Muscle layer of colon (tissue), 2 donors: ENCODE measurements around the gene FOXL3.

Experiments
- H3K27ac ChIP-seq: one replicate; pipeline ENCODE4 v1.7.0; 2013; ENCODE audit warnings: low read depth, mild to moderate bottlenecking, low read length, moderate library complexity
- H3K27me3 ChIP-seq, 2 donors: one replicate each; pipeline ENCODE4 v1.7.0; 2013; ENCODE audit warnings: low read length in 2 of 2, mild to moderate bottlenecking in 2 of 2; ENCODE audit not compliant: insufficient read depth in 2 of 2, control insufficient read depth in 1 of 2
- H3K36me3 ChIP-seq: one replicate; pipeline ENCODE4 v1.7.0; 2013; ENCODE audit warnings: mild to moderate bottlenecking, low read length; ENCODE audit not compliant: insufficient read depth
- H3K4me1 ChIP-seq: one replicate; pipeline ENCODE4 v1.7.0; 2013; ENCODE audit warnings: mild to moderate bottlenecking, low read length; ENCODE audit not compliant: insufficient read depth
- H3K4me3 ChIP-seq, 2 donors: one replicate each; pipeline ENCODE4 v1.7.0; 2013; ENCODE audit warnings: low read length in 2 of 2, low read depth in 1 of 2, mild to moderate bottlenecking in 1 of 2, moderate library complexity in 1 of 2
- H3K9ac ChIP-seq: one replicate; pipeline ENCODE4 v1.7.0; 2013; ENCODE audit warnings: low read length
- H3K9me3 ChIP-seq: one replicate; pipeline ENCODE4 v1.7.0; 2013; ENCODE audit warnings: mild to moderate bottlenecking, low read length
- donor health status: abdominal sarcoma.
- donor health status: Adenocarcinoma of cecum.

The FOXL3 gene

GRCh38 chr7:284762-285722, 4.9 kb upstream of the FOXL3 start:
- no peak overlapping the region for H3K27ac ChIP-seq
- no peaks in the 10 kb centered on the region for H3K4me1 ChIP-seq
- H3K4me3 ChIP-seq = no peak overlapping the region
- H3K9ac ChIP-seq = no peak overlapping the region
- no peaks in the 10 kb centered on the region for H3K36me3 ChIP-seq
- peaks cover 13 to 22% of the 10 kb centered on the region in 2 donors for H3K27me3 ChIP-seq
- no peaks in the 10 kb centered on the region for H3K9me3 ChIP-seq

- H3K27me3 ChIP-seq = peaks cover 19 to 28% of the 10 kb centered on the region in 2 donors
- H3K36me3 ChIP-seq = no peaks in the 10 kb centered on the region
- no peak overlapping the region for H3K4me3 ChIP-seq
- H3K9ac ChIP-seq = no peak overlapping the region
- no peaks in the 10 kb centered on the region for H3K9me3 ChIP-seq
- no peaks in the 10 kb centered on the region for H3K4me1 ChIP-seq
- no peak overlapping the region for H3K27ac ChIP-seq
Measured at GRCh38 chr7:285731-286130, 4.2 kb upstream of the FOXL3 start.

- peaks cover 19 to 31% of the 10 kb centered on the region in 2 donors for H3K27me3 ChIP-seq
- no peaks in the 10 kb centered on the region for H3K9me3 ChIP-seq
- H3K36me3 ChIP-seq = no peaks in the 10 kb centered on the region
- H3K4me1 ChIP-seq = no peaks in the 10 kb centered on the region
- H3K9ac ChIP-seq = no peak overlapping the region
- no peak overlapping the region for H3K27ac ChIP-seq
- no peak overlapping the region for H3K4me3 ChIP-seq
Measured at GRCh38 chr7:286266-286665, 3.7 kb upstream of the FOXL3 start.

- Histone ChIP-seq H3K9ac (no peak overlapping the region), H3K36me3 (no peaks in the 10 kb centered on the region), H3K4me1 (no peaks in the 10 kb centered on the region), H3K9me3 (no peaks in the 10 kb centered on the region), H3K27me3 (peaks cover 36 to 50% of the 10 kb centered on the region in 2 donors), H3K27ac (no peak overlapping the region), H3K4me3 (no peak overlapping the region)
Measured at GRCh38 chr7:288671-289101, 1.3 kb upstream of the FOXL3 start.

- Histone ChIP-seq H3K9ac (no peak overlapping the region), H3K9me3 (no peaks in the 10 kb centered on the region), H3K27ac (no peak overlapping the region), H3K27me3 (peaks cover 36 to 56% of the 10 kb centered on the region in 2 donors), H3K4me1 (no peaks in the 10 kb centered on the region), H3K36me3 (no peaks in the 10 kb centered on the region), H3K4me3 (no peak overlapping the region)
Measured at GRCh38 chr7:289209-289755, 688 bp upstream of the FOXL3 start.

- Histone ChIP-seq H3K27ac (no peak overlapping the region), H3K9ac (no peak overlapping the region), H3K9me3 (no peaks in the 10 kb centered on the region), H3K36me3 (no peaks in the 10 kb centered on the region), H3K4me3 (no peak overlapping the region), H3K4me1 (no peaks in the 10 kb centered on the region), H3K27me3 (peaks cover 36 to 68% of the 10 kb centered on the region in 2 donors)
Measured at GRCh38 chr7:290554-291372, 793 bp downstream of the FOXL3 start.

- Histone ChIP-seq H3K27ac (no peak overlapping the region), H3K36me3 (no peaks in the 10 kb centered on the region), H3K4me1 (no peaks in the 10 kb centered on the region), H3K4me3 (no peak overlapping the region), H3K27me3 (peaks cover 36 to 65% of the 10 kb centered on the region in 2 donors), H3K9me3 (no peaks in the 10 kb centered on the region), H3K9ac (no peak overlapping the region)
Measured at GRCh38 chr7:291373-292092, 1.6 kb downstream of the FOXL3 start.

GRCh38 chr7:292226-292625, 2.3 kb downstream of the FOXL3 start:
- Histone ChIP-seq H3K9ac (no peak overlapping the region), H3K27ac (no peak overlapping the region), H3K4me3 (no peak overlapping the region), H3K4me1 (no peaks in the 10 kb centered on the region), H3K36me3 (no peaks in the 10 kb centered on the region), H3K27me3 (peaks cover 36 to 65% of the 10 kb centered on the region in 2 donors), H3K9me3 (no peaks in the 10 kb centered on the region)

- Histone ChIP-seq H3K27me3 (peaks cover 36 to 65% of the 10 kb centered on the region in 2 donors), H3K36me3 (no peaks in the 10 kb centered on the region), H3K9ac (no peak overlapping the region), H3K4me1 (no peaks in the 10 kb centered on the region), H3K4me3 (no peak overlapping the region), H3K9me3 (no peaks in the 10 kb centered on the region), H3K27ac (no peak overlapping the region)
Measured at GRCh38 chr7:292826-293225, 2.9 kb downstream of the FOXL3 start.

- Histone ChIP-seq H3K9me3 (no peaks in the 10 kb centered on the region), H3K27me3 (peaks cover 30 to 62% of the 10 kb centered on the region in 2 donors), H3K36me3 (no peaks in the 10 kb centered on the region), H3K4me1 (no peaks in the 10 kb centered on the region), H3K9ac (no peak overlapping the region), H3K4me3 (no peak overlapping the region), H3K27ac (no peak overlapping the region)
Measured at GRCh38 chr7:293681-294439, 3.9 kb downstream of the FOXL3 start.
